GM19193 (cell line): Measurements from ENCODE around the gene ALKBH3.

Experiments used
- POLR2A ChIP-seq: IDR thresholded peaks from 4 replicates; pipeline ENCODE4 v1.6.1; 2011; ENCODE audit not compliant: insufficient read depth, insufficient read length; ENCODE audit errors: extremely low read depth

ALKBH3 gene

DNA sequence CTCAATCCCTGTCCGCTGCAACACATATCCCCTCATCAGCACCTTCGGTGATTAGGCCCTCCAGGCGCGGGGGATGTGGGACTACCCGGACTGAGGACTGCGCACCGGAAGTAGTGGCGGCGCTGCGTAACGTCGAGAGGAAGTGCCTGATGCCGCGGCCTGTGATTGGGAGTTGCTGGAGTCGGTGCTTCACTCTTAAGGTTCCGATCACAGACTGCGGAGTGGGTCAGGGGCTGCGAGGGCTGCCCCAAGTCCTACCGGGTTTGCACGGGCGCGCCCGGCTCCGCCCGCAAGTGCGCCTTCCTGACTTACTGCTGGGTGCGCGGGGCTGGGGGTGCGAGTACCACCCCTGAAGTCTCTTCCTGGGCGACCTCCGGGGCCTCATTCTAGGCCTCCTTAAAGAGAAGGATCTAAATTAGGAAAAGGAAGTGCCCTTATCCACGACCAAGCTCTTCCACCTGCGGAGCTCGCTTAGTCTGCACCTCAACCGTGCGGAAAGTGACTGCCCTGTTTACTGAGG is at the start of gene ALKBH3:
ALKBH3 (plus strand) TSS at position 192 of the 520 bp plus-strand sequence. CDS start 1,822 bp downstream, outside the sequence.
- peak; percentile 78 for TF ChIP-seq POLR2A

DNA sequence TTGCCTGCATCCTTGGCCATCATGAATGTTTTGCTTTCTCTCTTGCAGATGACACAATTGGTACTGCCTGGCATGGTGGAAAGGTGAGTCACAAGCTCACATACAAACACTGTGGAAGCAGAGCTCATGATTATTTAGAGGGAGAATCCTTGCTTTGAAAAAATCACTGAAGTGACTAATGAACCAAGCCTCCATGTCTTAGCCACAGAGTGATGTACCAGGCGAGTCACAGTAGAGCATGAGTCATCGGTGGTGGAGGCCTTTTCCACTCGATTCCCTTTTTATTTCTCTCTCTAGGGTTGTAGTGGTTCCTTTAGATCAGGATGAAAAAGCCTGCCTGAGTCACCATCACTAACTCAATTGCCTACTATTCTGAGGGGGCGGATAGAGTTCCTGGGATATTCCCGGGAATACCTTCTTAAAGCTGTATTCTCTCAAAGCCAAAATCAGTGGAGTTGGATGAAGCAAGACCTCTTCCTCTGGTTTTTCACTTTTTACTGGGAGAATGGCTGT is 49.6 kb upstream of the ALKBH3 start:
- no peak for TF ChIP-seq POLR2A

DNA sequence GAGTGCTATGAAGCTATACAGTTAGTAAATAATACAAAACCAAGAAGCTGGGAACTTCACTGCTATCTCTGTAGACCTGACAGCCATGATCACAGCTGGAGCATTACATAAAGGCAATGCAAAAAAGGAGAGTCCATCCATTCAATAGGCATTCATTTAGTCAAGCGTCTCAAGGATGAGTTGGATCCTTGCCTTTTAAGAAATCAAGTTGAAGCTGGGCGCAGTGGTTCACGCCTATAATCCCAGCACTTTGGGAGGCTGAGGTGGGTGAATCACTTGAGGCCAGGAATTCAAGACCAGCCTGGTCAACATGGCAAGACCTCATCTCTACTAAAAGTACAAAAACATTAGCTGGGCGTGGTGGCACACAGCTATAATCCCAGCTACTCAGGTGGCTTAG is 48.1 kb upstream of the ALKBH3 start:
- TF ChIP-seq POLR2A: no peak

DNA sequence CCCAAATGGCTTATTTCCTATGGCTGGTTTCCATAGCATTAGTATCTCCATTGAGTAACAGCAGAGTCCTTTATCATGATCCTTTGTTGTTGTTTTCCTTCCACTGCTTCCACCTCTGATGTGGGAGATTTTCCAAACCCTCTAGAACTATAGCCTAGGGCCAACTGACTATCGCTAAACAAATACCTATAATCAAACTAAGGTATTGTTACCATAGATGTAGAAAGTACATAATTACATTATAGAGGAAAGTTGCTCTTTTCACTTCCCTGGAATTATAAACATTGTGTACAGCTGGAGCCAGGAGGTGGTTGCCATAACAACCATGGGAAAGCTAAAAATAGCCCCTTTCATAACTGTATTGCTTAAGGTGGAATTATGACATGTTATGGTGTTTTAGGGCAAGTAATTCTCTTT is 47.0 kb upstream of the ALKBH3 start:
- TF ChIP-seq POLR2A: no peak

- no peak for TF ChIP-seq POLR2A
Measured at GRCh38 chr11:43834286-43834685, 46.3 kb upstream of the ALKBH3 start.

DNA sequence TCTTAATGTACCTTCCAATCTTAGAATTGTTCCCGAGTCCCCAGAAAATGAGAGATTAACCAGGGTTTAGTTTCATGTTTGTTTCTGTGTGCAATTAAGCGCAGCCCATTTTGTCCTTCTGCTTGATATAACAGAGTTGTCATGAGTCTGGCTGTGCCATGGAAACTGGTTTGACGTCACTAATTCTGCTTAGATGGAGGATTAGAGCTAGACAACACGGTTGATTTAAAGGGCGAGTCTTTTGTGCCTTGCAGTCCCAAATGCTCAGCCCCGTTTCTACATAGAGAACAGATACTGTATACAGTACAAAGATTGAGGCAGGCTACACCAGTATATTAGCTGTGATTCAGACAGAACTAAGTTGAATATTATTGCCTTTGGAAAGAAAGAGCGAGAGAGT is 45.5 kb upstream of the ALKBH3 start:
- TF ChIP-seq POLR2A: no peak

GRCh38 chr11:43837879-43838278 is 42.8 kb upstream of the ALKBH3 start:
- no peak for TF ChIP-seq POLR2A

DNA sequence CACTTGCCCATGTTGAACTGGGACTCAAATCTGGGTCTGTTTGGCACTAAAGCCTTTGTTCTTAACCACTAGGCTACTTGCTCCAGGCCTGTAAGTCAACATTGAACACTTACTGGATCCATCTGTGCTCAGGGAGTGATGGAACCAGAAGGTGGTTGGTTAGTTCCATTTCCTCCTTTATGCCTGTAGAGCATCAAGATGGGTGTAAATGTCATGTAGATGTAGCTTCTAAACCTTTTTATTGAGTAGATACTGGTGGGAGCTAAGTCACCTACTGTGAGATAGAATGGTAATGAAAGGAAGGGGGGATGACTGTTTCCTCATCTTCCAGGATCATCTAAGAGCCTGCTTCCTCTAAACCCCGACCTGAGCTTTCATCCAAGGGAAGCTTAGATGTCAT is 38.6 kb upstream of the ALKBH3 start:
- TF ChIP-seq POLR2A: no peak

GRCh38 chr11:43845816-43846215 is 34.8 kb upstream of the ALKBH3 start:
- TF ChIP-seq POLR2A: no peak

DNA sequence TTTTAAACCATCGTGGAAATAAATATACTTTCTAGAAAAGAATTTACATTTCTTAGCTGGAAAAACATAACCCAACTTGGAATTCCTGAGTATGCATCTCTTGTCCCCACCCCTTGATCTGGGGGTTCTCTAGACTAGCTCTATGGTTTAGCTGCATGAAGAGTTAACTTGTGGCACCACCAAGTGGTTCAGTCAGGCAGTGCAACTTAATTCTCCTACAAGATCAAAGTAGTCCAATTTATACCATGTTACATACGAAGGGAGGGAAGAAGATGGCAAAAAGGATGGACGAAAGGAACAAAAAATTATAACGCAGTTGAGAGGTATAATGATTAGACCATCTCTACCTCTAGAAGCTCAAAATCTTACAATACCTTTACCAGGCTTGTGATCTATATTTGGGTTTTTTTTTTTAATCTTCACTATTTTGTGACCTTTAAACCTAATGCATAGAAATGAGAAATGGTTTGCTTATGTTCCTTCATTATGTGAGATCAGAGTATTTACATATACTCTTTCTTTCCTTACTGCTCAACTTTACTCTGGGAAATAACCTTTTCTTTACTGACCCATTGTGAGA is 28.5 kb upstream of the ALKBH3 start:
- no peak for TF ChIP-seq POLR2A

DNA sequence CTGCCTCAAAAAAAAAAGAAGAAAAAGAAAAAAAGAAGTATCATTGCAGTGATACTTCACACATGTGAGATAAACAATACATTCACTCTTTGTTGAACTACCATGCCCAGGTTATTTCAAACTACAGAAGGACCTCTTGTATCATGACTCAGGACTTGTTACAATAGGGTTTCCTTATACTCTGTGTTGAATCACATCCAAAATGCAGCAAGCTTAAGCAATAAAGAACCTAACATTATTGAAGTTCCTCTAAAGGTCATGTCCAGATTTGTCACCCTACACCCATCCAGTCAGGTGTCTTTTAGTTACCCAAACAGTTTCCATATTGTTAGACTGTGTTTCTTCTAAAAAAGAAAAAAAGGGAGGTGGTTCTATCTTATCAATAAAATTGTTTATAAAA is 26.9 kb upstream of the ALKBH3 start:
- TF ChIP-seq POLR2A: no peak

GRCh38 chr11:43856993-43857392 is 23.6 kb upstream of the ALKBH3 start:
- no peak for TF ChIP-seq POLR2A

GRCh38 chr11:43861141-43861540 is 19.5 kb upstream of the ALKBH3 start:
- no peak for TF ChIP-seq POLR2A

DNA sequence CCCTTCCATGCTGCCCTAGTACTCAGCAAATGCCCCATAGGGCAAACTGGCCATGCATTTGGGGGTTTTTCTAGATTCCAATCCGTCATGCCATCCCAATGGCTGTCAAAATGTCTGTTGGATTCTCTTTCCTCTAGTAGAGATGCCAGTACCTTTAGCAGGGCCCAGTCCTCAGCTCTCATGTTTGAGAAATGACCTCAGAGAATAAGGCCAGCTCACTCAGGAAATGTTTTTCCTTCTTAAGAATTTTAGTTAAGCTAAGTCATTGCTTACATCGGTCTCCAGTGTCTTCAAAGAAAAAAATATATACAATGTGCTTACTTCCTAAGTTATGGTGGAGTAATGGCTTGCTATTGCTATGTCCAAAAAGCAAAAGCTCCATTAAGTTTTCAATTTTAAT is 14.1 kb upstream of the ALKBH3 start:
- TF ChIP-seq POLR2A: no peak

- no peak for TF ChIP-seq POLR2A
Measured at GRCh38 chr11:43866969-43867368, 13.7 kb upstream of the ALKBH3 start.

DNA sequence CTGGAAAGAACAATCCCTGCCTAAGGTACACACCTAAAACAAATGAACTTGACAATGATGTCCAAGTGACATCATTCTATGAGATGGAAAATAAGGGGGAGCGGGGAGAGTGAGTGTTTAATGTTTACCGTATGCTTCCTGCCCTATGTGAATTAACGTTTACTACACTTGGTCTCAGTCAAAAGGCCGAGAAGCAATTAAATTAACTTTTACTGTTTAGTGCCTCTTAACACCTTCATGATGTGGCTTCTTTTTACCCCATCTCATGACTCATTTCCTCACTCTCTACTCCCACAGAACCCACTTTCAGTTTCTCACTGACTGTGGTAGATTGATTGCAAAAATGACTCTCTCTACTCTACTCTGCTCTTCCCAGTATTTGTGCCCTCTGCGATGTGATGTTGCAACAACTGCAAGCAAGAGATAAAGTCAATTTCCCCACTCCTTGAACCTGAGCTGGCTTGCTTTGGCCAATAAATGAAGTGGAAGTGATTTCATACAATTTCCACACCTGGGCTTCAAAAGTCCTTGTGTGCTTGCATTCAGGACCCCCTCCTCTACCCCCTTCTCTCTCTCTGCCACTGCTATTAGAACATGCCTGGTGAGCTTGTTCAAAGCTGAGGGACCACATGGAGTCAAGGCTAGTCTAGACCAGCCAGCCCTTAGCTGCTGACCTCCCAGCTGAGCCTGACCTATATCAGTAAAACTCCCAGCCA is 11.6 kb upstream of the ALKBH3 start:
- TF ChIP-seq POLR2A: no peak
